ENCODE data around the gene SLC5A4.

- TF ChIP-seq CTCF (conservative IDR thresholded peaks at IDR 0.05), result no peak
- no peak for TF ChIP-seq ZFX (IDR thresholded peaks at IDR 0.05)
Measured at GRCh38 chr22:32246166-32246565, 9.0 kb downstream of the SLC5A4 start.
